Measurements from ENCODE around the gene SMC4. TPM values are rescaled to one million over a fixed set of nuclear protein-coding genes. Genes with fewer than 3 reads are reported as not detected.
"Not testable (repeated sequence)": the region's sequence is repeated elsewhere in the genome, so short reads cannot be mapped to it uniquely, and the experiment has no call there.

SMC4 gene
- total RNA-seq, 4 donors from 2014 or later, result 11.7 to 27.1 (median 21.1) TPM

DNA sequence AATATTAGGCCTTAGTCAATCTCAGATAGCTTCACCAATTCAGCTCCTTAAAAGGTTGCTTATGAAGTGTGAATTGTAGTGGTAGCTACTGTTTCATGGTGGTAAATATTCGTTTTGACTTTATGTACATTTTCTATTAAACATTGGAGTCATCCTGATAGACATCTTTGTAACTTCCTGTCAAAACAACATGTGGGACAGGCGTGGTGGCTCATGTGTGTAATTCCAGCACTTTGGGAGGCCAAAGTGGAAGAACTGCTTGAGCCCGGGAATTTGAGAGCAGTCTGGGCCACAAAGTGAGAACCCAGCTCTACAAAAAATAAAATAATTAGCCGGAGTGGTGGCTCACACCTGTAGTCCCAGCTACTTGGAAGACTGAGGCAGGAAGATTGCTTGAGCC, 52.2 kb downstream of the SMC4 start:
- no peak overlapping the region for H3K4me3 ChIP-seq
- peaks cover 0 to 16% (median 0%) of the 10 kb centered on the region in 4 donors for H3K4me1 ChIP-seq
- H3K27ac ChIP-seq, result no peak overlapping the region
- no peaks in the 10 kb centered on the region for H3K9me3 ChIP-seq
- DNase-seq (ENCODE audit: low spot score in 2 of 2), result no peak
- H3K27me3 ChIP-seq, result peaks cover 0 to 30% of the 10 kb centered on the region in 2 donors
- TF ChIP-seq EP300 (IDR thresholded peaks at IDR 0.05) (no peak), POLR2A (IDR thresholded peaks at IDR 0.05) (no peak)
- TF ChIP-seq, protein P1, sequence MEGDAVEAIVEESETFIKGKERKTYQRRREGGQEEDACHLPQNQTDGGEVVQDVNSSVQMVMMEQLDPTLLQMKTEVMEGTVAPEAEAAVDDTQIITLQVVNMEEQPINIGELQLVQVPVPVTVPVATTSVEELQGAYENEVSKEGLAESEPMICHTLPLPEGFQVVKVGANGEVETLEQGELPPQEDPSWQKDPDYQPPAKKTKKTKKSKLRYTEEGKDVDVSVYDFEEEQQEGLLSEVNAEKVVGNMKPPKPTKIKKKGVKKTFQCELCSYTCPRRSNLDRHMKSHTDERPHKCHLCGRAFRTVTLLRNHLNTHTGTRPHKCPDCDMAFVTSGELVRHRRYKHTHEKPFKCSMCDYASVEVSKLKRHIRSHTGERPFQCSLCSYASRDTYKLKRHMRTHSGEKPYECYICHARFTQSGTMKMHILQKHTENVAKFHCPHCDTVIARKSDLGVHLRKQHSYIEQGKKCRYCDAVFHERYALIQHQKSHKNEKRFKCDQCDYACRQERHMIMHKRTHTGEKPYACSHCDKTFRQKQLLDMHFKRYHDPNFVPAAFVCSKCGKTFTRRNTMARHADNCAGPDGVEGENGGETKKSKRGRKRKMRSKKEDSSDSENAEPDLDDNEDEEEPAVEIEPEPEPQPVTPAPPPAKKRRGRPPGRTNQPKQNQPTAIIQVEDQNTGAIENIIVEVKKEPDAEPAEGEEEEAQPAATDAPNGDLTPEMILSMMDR (IDR thresholded peaks at IDR 0.05), result no peak
- 91 to 94% methylated on average over 4 of the region's 4 CpGs for WGBS, 2 donors
- H3K36me3 ChIP-seq, result no peaks in the 10 kb centered on the region

DNA sequence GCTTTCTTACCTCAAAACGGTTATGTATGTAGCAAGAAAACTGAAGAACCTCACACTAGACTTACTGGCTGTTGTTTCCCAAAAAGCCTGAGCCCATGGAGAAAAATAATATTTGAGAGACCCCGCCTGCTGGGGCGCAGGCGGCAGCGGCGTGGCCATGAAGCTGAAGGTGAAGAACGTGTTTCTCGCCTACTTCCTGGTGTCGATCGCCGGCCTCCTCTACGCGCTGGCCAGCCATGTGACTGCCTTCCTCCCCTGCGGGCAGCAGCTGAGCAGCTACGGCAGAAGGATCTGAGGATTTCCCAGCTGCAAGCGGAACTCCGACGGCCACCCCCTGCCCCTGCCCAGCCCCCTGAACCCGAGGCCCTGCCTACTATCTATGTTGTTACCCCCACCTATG, 52.8 kb downstream of the SMC4 start:
- H3K9me3 ChIP-seq; DNase-seq (ENCODE audit: low spot score in 2 of 2); H3K4me3 ChIP-seq; H3K36me3 ChIP-seq; H3K27ac ChIP-seq: not testable (repeated sequence)
- Histone ChIP-seq H3K27me3 (peaks cover 0 to 30% of the 10 kb centered on the region in 2 donors), H3K4me1 (peaks cover 0 to 16% (median 0%) of the 10 kb centered on the region in 4 donors)
- WGBS, 2 donors, result 95 to 96% methylated on average over 15 to 19 of the region's 19 CpGs

DNA sequence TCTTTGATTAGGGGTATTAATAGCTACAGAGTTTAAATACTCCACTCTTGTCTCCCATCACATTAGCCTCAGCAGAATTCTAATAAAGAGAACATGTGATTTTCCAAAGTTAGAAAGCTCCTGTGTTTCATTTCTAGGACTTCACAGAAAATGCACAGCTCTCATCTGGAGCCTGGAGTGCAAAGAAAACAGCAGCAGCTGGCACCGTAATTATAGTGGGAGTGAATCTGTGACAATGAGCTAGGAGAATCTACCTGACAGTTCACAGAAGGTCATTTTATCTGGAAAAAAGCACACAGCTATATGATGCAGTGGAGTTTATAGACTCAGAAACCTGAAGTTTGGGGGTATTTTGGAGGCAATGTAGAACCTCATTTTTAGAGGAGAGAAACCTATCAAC, 55.5 kb downstream of the SMC4 start:
- no peak overlapping the region for H3K27ac ChIP-seq
- no peaks in the 10 kb centered on the region for H3K36me3 ChIP-seq
- peaks cover 0 to 4% (median 0%) of the 10 kb centered on the region in 4 donors for H3K4me1 ChIP-seq
- TF ChIP-seq POLR2A (IDR thresholded peaks at IDR 0.05) (no peak), EP300 (IDR thresholded peaks at IDR 0.05) (no peak)
- TF ChIP-seq, protein P1 (IDR thresholded peaks at IDR 0.05), result no peak
- no peak overlapping the region for H3K4me3 ChIP-seq
- peaks cover 0 to 8% of the 10 kb centered on the region in 2 donors for H3K27me3 ChIP-seq
- no peak for DNase-seq (ENCODE audit: low spot score in 2 of 2)
- H3K9me3 ChIP-seq, result no peaks in the 10 kb centered on the region
- 58 to 73% methylated on average over 1 of the region's 1 CpG for WGBS, 2 donors

DNA sequence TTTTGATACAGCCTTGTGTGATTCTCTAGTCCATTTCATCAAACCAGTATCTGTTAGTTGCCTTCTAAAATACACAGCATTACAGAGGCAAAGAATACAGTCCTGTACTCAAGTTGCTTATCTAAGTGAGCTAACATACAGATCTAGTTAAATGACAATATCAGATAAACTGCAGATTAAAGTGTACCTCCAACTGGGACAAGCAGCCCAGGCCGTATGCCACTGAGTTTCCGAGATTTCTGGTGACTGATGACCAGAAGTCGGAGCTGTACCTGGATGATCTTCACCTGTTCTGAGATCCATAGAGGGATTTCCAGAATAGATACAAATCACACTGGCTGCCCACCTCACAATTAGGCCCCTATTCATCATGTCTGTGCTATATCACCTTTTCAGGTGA, 56.4 kb downstream of the SMC4 start:
- Histone ChIP-seq H3K4me1 (no peaks in the 10 kb centered on the region), H3K9me3 (no peaks in the 10 kb centered on the region), H3K27ac (no peak overlapping the region), H3K27me3 (no peaks in the 10 kb centered on the region), H3K36me3 (no peaks in the 10 kb centered on the region), H3K4me3 (no peak overlapping the region)
- WGBS, 2 donors, result 94 to 96% methylated on average over 3 of the region's 3 CpGs
- DNase-seq (ENCODE audit: low spot score in 2 of 2), result no peak
- TF ChIP-seq POLR2A (IDR thresholded peaks at IDR 0.05) (no peak), EP300 (IDR thresholded peaks at IDR 0.05) (no peak)
- TF ChIP-seq, protein P1 (IDR thresholded peaks at IDR 0.05), result no peak

DNA sequence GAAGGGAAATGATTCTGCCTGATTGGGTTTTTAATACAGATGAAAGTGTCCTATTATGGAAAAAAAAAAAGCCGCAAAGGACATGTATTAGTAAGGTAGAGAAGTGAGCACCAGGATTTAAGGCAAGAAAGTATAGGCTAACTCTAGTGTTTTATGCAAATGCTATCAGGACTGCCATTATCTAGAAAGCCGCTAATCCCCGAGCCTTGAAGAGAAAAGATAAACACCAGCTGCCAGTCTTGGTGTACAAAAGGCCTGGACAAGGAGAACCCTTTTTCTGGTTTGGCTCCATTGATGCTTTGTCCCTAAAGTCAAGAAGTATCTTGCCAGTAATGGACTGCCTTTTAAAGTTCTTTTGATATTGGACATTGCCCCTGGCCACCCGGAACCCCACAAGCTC, 58.7 kb downstream of the SMC4 start:
- DNase-seq (ENCODE audit: low spot score in 2 of 2), result no peak
- Histone ChIP-seq H3K9me3 (no peaks in the 10 kb centered on the region), H3K4me3 (no peak overlapping the region), H3K27ac (no peak overlapping the region), H3K27me3 (peaks cover 0 to 3% of the 10 kb centered on the region in 2 donors), H3K36me3 (no peaks in the 10 kb centered on the region), H3K4me1 (no peaks in the 10 kb centered on the region)
- WGBS, 2 donors, result 84 to 85% methylated on average over 4 of the region's 4 CpGs
- TF ChIP-seq EP300 (IDR thresholded peaks at IDR 0.05) (no peak), POLR2A (IDR thresholded peaks at IDR 0.05) (no peak)
- TF ChIP-seq, protein P1 (IDR thresholded peaks at IDR 0.05), result no peak

DNA sequence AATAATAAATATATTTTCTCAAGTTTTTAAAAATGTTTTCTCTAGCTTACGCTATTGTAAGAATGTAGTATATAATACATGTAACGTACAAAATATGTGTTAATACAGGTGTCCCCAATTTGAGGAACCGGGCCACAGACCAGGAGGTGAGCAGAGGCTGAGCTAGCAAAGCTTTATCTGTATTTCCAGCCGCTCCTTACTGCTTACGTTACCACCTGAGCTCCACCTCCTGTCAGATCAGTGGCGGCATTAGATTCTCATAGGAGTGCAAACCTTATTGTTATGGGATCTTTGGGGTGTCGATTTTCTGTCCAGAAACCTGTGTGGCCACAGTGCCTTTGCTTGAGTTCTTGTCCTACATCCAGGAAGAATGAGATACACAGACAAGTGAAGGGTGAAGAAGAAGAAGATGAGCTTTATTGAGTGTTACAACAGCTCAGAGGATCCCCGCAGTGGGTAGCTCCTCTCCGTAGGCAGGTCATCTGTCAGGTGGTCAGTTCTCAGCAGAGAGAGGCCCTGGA, 60.1 kb downstream of the SMC4 start:
- Histone ChIP-seq H3K4me3 (no peak overlapping the region), H3K9me3 (no peaks in the 10 kb centered on the region), H3K4me1 (no peaks in the 10 kb centered on the region), H3K27me3 (peaks cover 0 to 6% of the 10 kb centered on the region in 2 donors), H3K36me3 (no peaks in the 10 kb centered on the region), H3K27ac (no peak overlapping the region)
- TF ChIP-seq, protein P1 (IDR thresholded peaks at IDR 0.05), result no peak
- TF ChIP-seq POLR2A (IDR thresholded peaks at IDR 0.05) (no peak), EP300 (IDR thresholded peaks at IDR 0.05) (no peak)
- WGBS, 2 donors, result 86 to 92% methylated on average over 9 of the region's 9 CpGs
- no peak for DNase-seq (ENCODE audit: low spot score in 2 of 2)
